Activated CD8-positive, alpha-beta memory T cell treated with anti-CD3 and anti-CD28 coated beads, Interleukin-2, amount 10 ng/mL, durations not matched to agents 7 days and 5 days (primary cell): ENCODE measurements around the gene CCBE1. TPM values are rescaled to one million over a fixed set of nuclear protein-coding genes. Genes with fewer than 3 reads are reported as not detected.

ENCODE experiments used
- ATAC-seq: fragments of 150-1000 bp; cut with Tn5 transposase; one replicate; pipeline ENCODE4 v1.10.0; 2021; ENCODE audit warnings: moderate library complexity
- CTCF ChIA-PET: fragments of 350-600 bp; sonication (Branson Sonifier 250); formaldehyde crosslinking; loops from one replicate; lab custom pipeline; 2021; ENCODE audit warnings: antibody characterized with exemption; lab: Charles Lee
- DNase-seq: peaks from one replicate; pipeline ENCODE4 v3.0.0-alpha.2; 2020
- H3K27ac Mint-ChIP-seq: one replicate; pipeline ENCODE4 v1.8.0; 2021; ENCODE audit warnings: mild to moderate bottlenecking, mixed read lengths
- H3K27me3 Mint-ChIP-seq: one replicate; pipeline ENCODE4 v1.8.0; 2021; ENCODE audit warnings: mixed read lengths
- H3K36me3 Mint-ChIP-seq: one replicate; pipeline ENCODE4 v1.8.0; 2021; ENCODE audit warnings: mild to moderate bottlenecking, mixed read lengths
- H3K4me1 Mint-ChIP-seq: one replicate; pipeline ENCODE4 v1.8.0; 2021; ENCODE audit warnings: mixed read lengths
- H3K4me3 Mint-ChIP-seq: one replicate; pipeline ENCODE4 v1.8.0; 2021; ENCODE audit warnings: mild to moderate bottlenecking, moderate library complexity, mixed read lengths
- H3K9me3 Mint-ChIP-seq: one replicate; pipeline ENCODE4 v1.8.0; 2022; ENCODE audit warnings: low read depth, mixed read lengths
- total RNA-seq, 2 experiments: library from RNA; stranded (reverse); gene quantifications; one replicate each; pipeline ENCODE4 v1.2.3, GENCODE V29; 2021

Gene CCBE1
- total RNA-seq, 2 experiments from 2014 or later: 0.12 TPM; not detected in 1

GRCh38 chr18:59627414-59627813 is 69.8 kb downstream of the CCBE1 start:
- DNase-seq (no peak), ATAC-seq (no peak)
- Mint-ChIP-seq H3K9me3 (no peaks in the 10 kb centered on the region), H3K36me3 (no peaks in the 10 kb centered on the region), H3K27ac (no peak overlapping the region), H3K27me3 (no peaks in the 10 kb centered on the region), H3K4me1 (no peaks in the 10 kb centered on the region), H3K4me3 (no peak overlapping the region)
- CTCF ChIA-PET: no interaction called here

- no peaks in the 10 kb centered on the region for H3K9me3 Mint-ChIP-seq
- H3K27ac Mint-ChIP-seq: no peak overlapping the region
- CTCF ChIA-PET: no interaction called here
- H3K4me3 Mint-ChIP-seq: no peak overlapping the region
- DNase-seq: no peak
- H3K4me1 Mint-ChIP-seq: no peaks in the 10 kb centered on the region
- H3K36me3 Mint-ChIP-seq: no peaks in the 10 kb centered on the region
- no peak for ATAC-seq
- H3K27me3 Mint-ChIP-seq: no peaks in the 10 kb centered on the region
Observed at GRCh38 chr18:59624369-59624765, 72.9 kb downstream of the CCBE1 start.

GRCh38 chr18:59623456-59624368 is 73.5 kb downstream of the CCBE1 start:
- Mint-ChIP-seq H3K36me3 (no peaks in the 10 kb centered on the region), H3K4me1 (no peaks in the 10 kb centered on the region), H3K4me3 (no peak overlapping the region), H3K27ac (no peak overlapping the region), H3K9me3 (no peaks in the 10 kb centered on the region), H3K27me3 (no peaks in the 10 kb centered on the region)
- ATAC-seq: no peak
- CTCF ChIA-PET: no interaction called here
- DNase-seq: no peak

- Mint-ChIP-seq H3K27me3 (no peaks in the 10 kb centered on the region), H3K4me1 (no peaks in the 10 kb centered on the region), H3K36me3 (no peaks in the 10 kb centered on the region), H3K4me3 (no peak overlapping the region), H3K9me3 (no peaks in the 10 kb centered on the region), H3K27ac (no peak overlapping the region)
- CTCF ChIA-PET: no interaction called here
- no peak for ATAC-seq
- no peak for DNase-seq
Observed at GRCh38 chr18:59621027-59621426, 76.2 kb downstream of the CCBE1 start.

DNA sequence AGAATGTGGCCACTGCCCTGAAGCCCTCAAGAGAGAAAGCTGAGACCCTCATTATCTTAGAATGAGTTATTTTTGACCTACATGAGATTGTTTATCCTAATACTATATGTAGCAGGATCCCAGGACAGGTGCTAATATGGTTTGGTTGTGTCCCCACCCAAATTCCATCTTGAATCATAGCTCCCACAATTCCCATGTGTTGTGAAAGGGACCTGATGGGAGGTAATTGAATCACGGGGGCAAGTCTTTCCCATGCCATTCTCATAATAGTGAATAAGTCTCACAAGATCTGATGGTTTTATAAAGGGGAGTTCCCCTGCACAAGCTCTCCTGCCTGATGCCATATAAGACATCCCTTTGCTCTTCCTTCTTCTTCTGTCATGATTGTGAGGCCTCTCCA is 76.8 kb downstream of the CCBE1 start:
- CTCF ChIA-PET: no interaction called here
- H3K4me1 Mint-ChIP-seq: no peaks in the 10 kb centered on the region
- H3K9me3 Mint-ChIP-seq: no peaks in the 10 kb centered on the region
- H3K4me3 Mint-ChIP-seq: no peak overlapping the region
- H3K27me3 Mint-ChIP-seq: no peaks in the 10 kb centered on the region
- ATAC-seq (no peak), DNase-seq (no peak)
- H3K36me3 Mint-ChIP-seq: no peaks in the 10 kb centered on the region
- no peak overlapping the region for H3K27ac Mint-ChIP-seq

DNA sequence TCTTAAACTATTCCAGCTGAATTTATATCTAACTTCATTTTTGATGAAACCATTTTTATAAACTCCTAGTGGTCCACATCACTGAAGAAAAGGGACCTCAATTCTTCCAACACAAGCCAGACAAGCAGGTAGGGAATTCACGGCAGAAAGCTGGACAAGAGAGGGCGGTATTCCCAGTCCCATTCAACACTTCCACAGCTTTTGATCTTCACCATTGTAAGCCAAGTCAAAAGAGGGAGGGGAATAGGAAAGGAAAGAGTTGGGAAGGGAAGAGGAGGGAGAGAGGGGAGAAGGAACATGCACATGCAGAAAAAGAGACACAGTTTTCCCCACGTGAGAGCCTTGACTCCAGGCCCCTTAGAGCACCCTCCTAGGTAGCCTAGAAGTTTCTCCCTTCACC is 77.4 kb downstream of the CCBE1 start:
- Mint-ChIP-seq H3K4me3 (no peak overlapping the region), H3K27me3 (no peaks in the 10 kb centered on the region), H3K27ac (no peak overlapping the region), H3K9me3 (no peaks in the 10 kb centered on the region), H3K36me3 (no peaks in the 10 kb centered on the region), H3K4me1 (no peaks in the 10 kb centered on the region)
- ATAC-seq: no peak
- DNase-seq: no peak
- CTCF ChIA-PET: no interaction called here

- DNase-seq (no peak), ATAC-seq (no peak)
- H3K27me3 Mint-ChIP-seq: no peaks in the 10 kb centered on the region
- no peaks in the 10 kb centered on the region for H3K9me3 Mint-ChIP-seq
- H3K36me3 Mint-ChIP-seq: no peaks in the 10 kb centered on the region
- no peaks in the 10 kb centered on the region for H3K4me1 Mint-ChIP-seq
- CTCF ChIA-PET: no interaction called here
- H3K27ac Mint-ChIP-seq: no peak overlapping the region
- H3K4me3 Mint-ChIP-seq: no peak overlapping the region
Observed at GRCh38 chr18:59617468-59617932, 79.7 kb downstream of the CCBE1 start.

GRCh38 chr18:59616501-59616900 is 80.7 kb downstream of the CCBE1 start:
- Mint-ChIP-seq H3K36me3 (no peaks in the 10 kb centered on the region), H3K4me1 (no peaks in the 10 kb centered on the region), H3K9me3 (no peaks in the 10 kb centered on the region), H3K4me3 (no peak overlapping the region), H3K27ac (no peak overlapping the region), H3K27me3 (no peaks in the 10 kb centered on the region)
- CTCF ChIA-PET: no interaction called here
- DNase-seq: no peak
- ATAC-seq: no peak

- Mint-ChIP-seq H3K9me3 (no peaks in the 10 kb centered on the region), H3K4me3 (no peak overlapping the region), H3K36me3 (no peaks in the 10 kb centered on the region), H3K27ac (no peak overlapping the region), H3K27me3 (no peaks in the 10 kb centered on the region), H3K4me1 (no peaks in the 10 kb centered on the region)
- ATAC-seq (no peak), DNase-seq (no peak)
- CTCF ChIA-PET: no interaction called here
Observed at GRCh38 chr18:59613903-59614302, 83.3 kb downstream of the CCBE1 start.

GRCh38 chr18:59612381-59612780 is 84.8 kb downstream of the CCBE1 start:
- H3K4me3 Mint-ChIP-seq: no peak overlapping the region
- no peaks in the 10 kb centered on the region for H3K27me3 Mint-ChIP-seq
- CTCF ChIA-PET: no interaction called here
- no peak for DNase-seq
- no peak for ATAC-seq
- no peak overlapping the region for H3K27ac Mint-ChIP-seq
- H3K9me3 Mint-ChIP-seq: no peaks in the 10 kb centered on the region
- H3K36me3 Mint-ChIP-seq: no peaks in the 10 kb centered on the region
- no peaks in the 10 kb centered on the region for H3K4me1 Mint-ChIP-seq

GRCh38 chr18:59610546-59611140 is 86.6 kb downstream of the CCBE1 start:
- no peaks in the 10 kb centered on the region for H3K36me3 Mint-ChIP-seq
- no peaks in the 10 kb centered on the region for H3K27me3 Mint-ChIP-seq
- no peaks in the 10 kb centered on the region for H3K4me1 Mint-ChIP-seq
- no peak overlapping the region for H3K4me3 Mint-ChIP-seq
- no peak overlapping the region for H3K27ac Mint-ChIP-seq
- ATAC-seq (no peak), DNase-seq (no peak)
- no peaks in the 10 kb centered on the region for H3K9me3 Mint-ChIP-seq
- CTCF ChIA-PET: no interaction called here

- no peak for DNase-seq
- CTCF ChIA-PET: no interaction called here
- Mint-ChIP-seq H3K9me3 (no peaks in the 10 kb centered on the region), H3K4me3 (no peak overlapping the region), H3K27me3 (no peaks in the 10 kb centered on the region), H3K27ac (no peak overlapping the region), H3K36me3 (no peaks in the 10 kb centered on the region), H3K4me1 (no peaks in the 10 kb centered on the region)
- ATAC-seq: no peak
Observed at GRCh38 chr18:59609654-59610053, 87.6 kb downstream of the CCBE1 start.

GRCh38 chr18:59607471-59607870 is 89.8 kb downstream of the CCBE1 start:
- no peak for DNase-seq
- Mint-ChIP-seq H3K4me1 (no peaks in the 10 kb centered on the region), H3K27ac (no peak overlapping the region), H3K27me3 (no peaks in the 10 kb centered on the region), H3K4me3 (no peak overlapping the region), H3K36me3 (no peaks in the 10 kb centered on the region), H3K9me3 (no peaks in the 10 kb centered on the region)
- CTCF ChIA-PET: no interaction called here
- no peak for ATAC-seq

- no peak for ATAC-seq
- CTCF ChIA-PET: interaction anchor here (0.8 kb wide), 1 partner anchor 25 kb away, joined by 3 read pairs; no protein-coding TSS in a partner anchor
Observed at GRCh38 chr18:59607078-59607379, 90.2 kb downstream of the CCBE1 start.

More at GRCh38 chr18:59607078-59607379, 90.2 kb downstream of the CCBE1 start:
- no peak overlapping the region for H3K4me3 Mint-ChIP-seq
- H3K27ac Mint-ChIP-seq: no peak overlapping the region
- no peaks in the 10 kb centered on the region for H3K9me3 Mint-ChIP-seq
- no peaks in the 10 kb centered on the region for H3K36me3 Mint-ChIP-seq
- DNase-seq: no peak
- H3K4me1 Mint-ChIP-seq: no peaks in the 10 kb centered on the region
- H3K27me3 Mint-ChIP-seq: no peaks in the 10 kb centered on the region
